Adipocyte (in vitro differentiated cells): ENCODE measurements around the gene ALDH1L1.

Source experiments
- DNase-seq: peaks from one replicate; pipeline ENCODE4 v3.0.0-alpha.2; 2015; ENCODE audit warnings: low read depth
- H3K27me3 ChIP-seq: replicated peaks from 2 replicates; pipeline ENCODE4 v1.7.0; 2013; ENCODE audit warnings: mild to moderate bottlenecking, low read length, moderate library complexity; ENCODE audit not compliant: control insufficient read depth, insufficient read depth
- H3K36me3 ChIP-seq: 2 replicates; pipeline ENCODE4 v1.7.0; 2013; ENCODE audit warnings: low read length, mild to moderate bottlenecking, moderate library complexity; ENCODE audit not compliant: control insufficient read depth, insufficient read depth, severe bottlenecking
- H3K4me1 ChIP-seq: 2 replicates; pipeline ENCODE4 v1.7.0; 2013; ENCODE audit warnings: mild to moderate bottlenecking, low read length, moderate library complexity; ENCODE audit not compliant: control insufficient read depth, insufficient read depth
- H3K4me3 ChIP-seq: 2 replicates; pipeline ENCODE4 v1.7.0; 2013; ENCODE audit warnings: mild to moderate bottlenecking, low read length, moderate library complexity
- H3K9ac ChIP-seq: 2 replicates; pipeline ENCODE4 v1.7.0; 2013; ENCODE audit warnings: mild to moderate bottlenecking, low read length, moderate library complexity
- H3K9me3 ChIP-seq: 2 replicates; pipeline ENCODE4 v1.7.0; 2013; ENCODE audit warnings: mild to moderate bottlenecking, low read length, moderate library complexity; ENCODE audit not compliant: control insufficient read depth

The ALDH1L1 gene

GRCh38 chr3:126130081-126130855 is 50.1 kb downstream of the ALDH1L1 start:
- H3K9ac ChIP-seq: no peak overlapping the region
- DNase-seq: no peak
- H3K9me3 ChIP-seq: no peaks in the 10 kb centered on the region
- H3K27me3 ChIP-seq: peaks cover 19% of the 10 kb centered on the region
- H3K36me3 ChIP-seq: peaks cover 47% of the 10 kb centered on the region
- H3K4me3 ChIP-seq: no peak overlapping the region
- H3K4me1 ChIP-seq: no peaks in the 10 kb centered on the region

- Histone ChIP-seq H3K4me1 (no peaks in the 10 kb centered on the region), H3K36me3 (peaks cover 41% of the 10 kb centered on the region), H3K9ac (no peak overlapping the region), H3K27me3 (peaks cover 19% of the 10 kb centered on the region), H3K9me3 (no peaks in the 10 kb centered on the region), H3K4me3 (no peak overlapping the region)
- DNase-seq: no peak
These were observed 50.9 kb downstream of the ALDH1L1 start for GRCh38 chr3:126129398-126129891.

- H3K27me3 ChIP-seq: peaks cover 19% of the 10 kb centered on the region
- no peak overlapping the region for H3K9ac ChIP-seq
- H3K9me3 ChIP-seq: no peaks in the 10 kb centered on the region
- peaks cover 34% of the 10 kb centered on the region for H3K36me3 ChIP-seq
- no peaks in the 10 kb centered on the region for H3K4me1 ChIP-seq
- DNase-seq: no peak
- H3K4me3 ChIP-seq: no peak overlapping the region
These were observed 51.6 kb downstream of the ALDH1L1 start for GRCh38 chr3:126128504-126129397.

- Histone ChIP-seq H3K27me3 (peaks cover 19% of the 10 kb centered on the region), H3K9ac (no peak overlapping the region), H3K9me3 (no peaks in the 10 kb centered on the region), H3K4me3 (no peak overlapping the region), H3K4me1 (no peaks in the 10 kb centered on the region), H3K36me3 (peaks cover 25% of the 10 kb centered on the region)
- no peak for DNase-seq
These were observed 52.5 kb downstream of the ALDH1L1 start for GRCh38 chr3:126127904-126128303.

- DNase-seq: no peak
- H3K4me1 ChIP-seq: no peaks in the 10 kb centered on the region
- H3K9me3 ChIP-seq: no peaks in the 10 kb centered on the region
- peaks cover 22% of the 10 kb centered on the region for H3K36me3 ChIP-seq
- H3K27me3 ChIP-seq: peaks cover 19% of the 10 kb centered on the region
- no peak overlapping the region for H3K9ac ChIP-seq
- H3K4me3 ChIP-seq: no peak overlapping the region
These were observed 52.9 kb downstream of the ALDH1L1 start for GRCh38 chr3:126127452-126127851.

GRCh38 chr3:126126811-126127431 is 53.5 kb downstream of the ALDH1L1 start:
- peaks cover 25% of the 10 kb centered on the region for H3K36me3 ChIP-seq
- H3K9me3 ChIP-seq: no peaks in the 10 kb centered on the region
- no peak overlapping the region for H3K4me3 ChIP-seq
- DNase-seq: no peak
- no peaks in the 10 kb centered on the region for H3K4me1 ChIP-seq
- no peak overlapping the region for H3K9ac ChIP-seq
- H3K27me3 ChIP-seq: peaks cover 20% of the 10 kb centered on the region

- peaks cover 26% of the 10 kb centered on the region for H3K36me3 ChIP-seq
- H3K27me3 ChIP-seq: peaks cover 24% of the 10 kb centered on the region
- DNase-seq: no peak
These were observed 54.1 kb downstream of the ALDH1L1 start for GRCh38 chr3:126126286-126126685.

GRCh38 chr3:126125781-126126251 is 54.6 kb downstream of the ALDH1L1 start:
- peaks cover 25% of the 10 kb centered on the region for H3K36me3 ChIP-seq
- H3K9ac ChIP-seq: no peak overlapping the region
- no peak overlapping the region for H3K4me3 ChIP-seq
- H3K27me3 ChIP-seq: peaks cover 28% of the 10 kb centered on the region
- H3K4me1 ChIP-seq: no peaks in the 10 kb centered on the region
- H3K9me3 ChIP-seq: no peaks in the 10 kb centered on the region
- DNase-seq: no peak

More at GRCh38 chr3:126126286-126126685, 54.1 kb downstream of the ALDH1L1 start:
- Histone ChIP-seq H3K4me1 (no peaks in the 10 kb centered on the region), H3K9ac (no peak overlapping the region), H3K4me3 (no peak overlapping the region), H3K9me3 (no peaks in the 10 kb centered on the region)

- Histone ChIP-seq H3K36me3 (peaks cover 25% of the 10 kb centered on the region), H3K9ac (no peak overlapping the region), H3K4me1 (no peaks in the 10 kb centered on the region), H3K9me3 (no peaks in the 10 kb centered on the region), H3K27me3 (peaks cover 26% of the 10 kb centered on the region), H3K4me3 (no peak overlapping the region)
- DNase-seq: no peak
These were observed 55.0 kb downstream of the ALDH1L1 start for GRCh38 chr3:126125341-126125740.

GRCh38 chr3:126124896-126125295 is 55.5 kb downstream of the ALDH1L1 start:
- H3K4me3 ChIP-seq: no peak overlapping the region
- peaks cover 26% of the 10 kb centered on the region for H3K27me3 ChIP-seq
- no peaks in the 10 kb centered on the region for H3K9me3 ChIP-seq
- no peaks in the 10 kb centered on the region for H3K4me1 ChIP-seq
- no peak overlapping the region for H3K9ac ChIP-seq
- H3K36me3 ChIP-seq: peaks cover 25% of the 10 kb centered on the region
- DNase-seq: no peak
